ENCODE data around the gene KDM2A.

DNA sequence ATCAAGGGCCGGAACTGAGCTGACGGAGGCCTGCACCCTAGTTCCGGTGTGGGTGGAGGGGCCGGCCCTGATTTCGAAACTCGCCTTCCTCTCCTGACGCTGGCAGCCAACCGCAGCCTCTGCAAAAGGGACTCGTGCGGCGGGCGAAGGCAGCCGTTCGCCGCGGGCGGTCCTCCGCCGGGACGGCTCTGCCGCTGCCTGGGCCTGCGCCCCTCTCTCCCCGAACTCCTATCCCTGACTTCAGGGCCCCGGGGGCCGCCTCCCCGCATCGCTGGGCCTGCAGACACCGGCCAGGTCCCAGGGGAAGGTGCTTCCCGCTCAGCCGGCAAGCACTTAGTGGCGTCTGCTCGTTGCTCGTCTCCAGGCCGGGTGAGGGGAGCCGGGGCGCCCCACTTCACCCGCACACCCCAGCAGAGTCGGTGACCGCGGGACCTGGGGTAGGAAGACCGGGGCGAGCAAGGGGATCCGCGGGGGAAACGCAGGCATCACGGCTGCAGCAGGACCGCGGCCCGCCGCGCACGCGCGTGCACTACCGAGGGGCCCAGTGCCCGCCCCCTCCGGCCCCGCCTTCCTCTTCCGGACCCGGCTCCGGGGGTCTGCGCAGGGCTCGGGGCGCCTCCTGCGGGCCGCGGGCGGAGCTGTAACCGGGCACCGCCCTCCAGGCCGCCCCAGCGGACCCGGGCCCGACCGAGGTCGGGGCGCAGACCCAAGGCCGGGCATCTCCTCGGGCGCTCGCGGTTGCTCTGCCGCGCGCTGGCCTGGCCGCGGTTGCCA lies 169.6 kb downstream of the KDM2A start:
- TF ChIP-seq EZH2 (IDR thresholded peaks at IDR 0.05; ENCODE audit: low read length, unreplicated experiment) = no peak
- TF ChIP-seq, protein P1, sequence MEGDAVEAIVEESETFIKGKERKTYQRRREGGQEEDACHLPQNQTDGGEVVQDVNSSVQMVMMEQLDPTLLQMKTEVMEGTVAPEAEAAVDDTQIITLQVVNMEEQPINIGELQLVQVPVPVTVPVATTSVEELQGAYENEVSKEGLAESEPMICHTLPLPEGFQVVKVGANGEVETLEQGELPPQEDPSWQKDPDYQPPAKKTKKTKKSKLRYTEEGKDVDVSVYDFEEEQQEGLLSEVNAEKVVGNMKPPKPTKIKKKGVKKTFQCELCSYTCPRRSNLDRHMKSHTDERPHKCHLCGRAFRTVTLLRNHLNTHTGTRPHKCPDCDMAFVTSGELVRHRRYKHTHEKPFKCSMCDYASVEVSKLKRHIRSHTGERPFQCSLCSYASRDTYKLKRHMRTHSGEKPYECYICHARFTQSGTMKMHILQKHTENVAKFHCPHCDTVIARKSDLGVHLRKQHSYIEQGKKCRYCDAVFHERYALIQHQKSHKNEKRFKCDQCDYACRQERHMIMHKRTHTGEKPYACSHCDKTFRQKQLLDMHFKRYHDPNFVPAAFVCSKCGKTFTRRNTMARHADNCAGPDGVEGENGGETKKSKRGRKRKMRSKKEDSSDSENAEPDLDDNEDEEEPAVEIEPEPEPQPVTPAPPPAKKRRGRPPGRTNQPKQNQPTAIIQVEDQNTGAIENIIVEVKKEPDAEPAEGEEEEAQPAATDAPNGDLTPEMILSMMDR (conservative IDR thresholded peaks at IDR 0.05; ENCODE audit: low read depth, low read length) = 0 out of 2 replicates have a peak, but pooled peaks have one; percentile 15
- TF ChIP-seq EZH2phosphoT487 (IDR thresholded peaks at IDR 0.05; ENCODE audit: borderline replicate concordance, low read length) = no peak
